Left renal pelvis (tissue), 4 donors: ENCODE results near the gene MIXL1. TPM values are rescaled to one million over a fixed set of nuclear protein-coding genes. Genes with fewer than 3 reads are reported as not detected.
"Not testable (repeated sequence)": the region's sequence is repeated elsewhere in the genome, so short reads cannot be mapped to it uniquely, and the experiment has no call there.

Experiments
- DNase-seq, 4 donors: peaks; one replicate each; pipeline ENCODE4 v3.0.0-alpha.2; 2013; ENCODE audit warnings: low read depth in 4 of 4, low spot score in 3 of 4
- polyA plus RNA-seq, 4 donors: library from polyadenylated mRNA; unstranded; fragments of 120-200 nt; gene quantifications; one replicate each; pipeline ENCODE4 v1.2.1, GENCODE V29; 2013; ENCODE audit not compliant: insufficient read length in 4 of 4

The MIXL1 gene
- polyA plus RNA-seq, 4 donors, result 0.22 to 0.47 (median 0.35) TPM

GRCh38 chr1:226272233-226272902 is 48.9 kb downstream of the MIXL1 start:
- DNase-seq, result not testable (repeated sequence)

DNA sequence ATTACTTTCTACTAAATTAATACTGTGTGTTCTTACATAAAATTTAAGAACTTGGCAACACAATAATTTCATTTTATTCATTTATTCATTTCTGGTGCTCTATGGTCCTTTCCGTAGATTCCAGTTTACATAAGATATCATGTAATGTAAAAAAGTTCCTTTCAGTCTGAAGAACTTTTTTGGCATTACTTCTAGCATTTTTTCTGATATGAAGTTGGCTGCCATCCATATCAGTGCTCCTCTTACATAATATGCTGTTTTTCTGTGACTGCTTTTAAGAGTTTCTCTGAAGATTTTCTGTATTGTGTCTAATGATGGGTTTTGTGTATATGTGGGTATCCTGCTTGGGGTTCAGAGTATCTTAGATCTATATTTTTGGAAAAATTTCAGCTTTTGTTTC is 50.7 kb downstream of the MIXL1 start:
- DNase-seq, result no peak

GRCh38 chr1:226276077-226276682 is 52.7 kb downstream of the MIXL1 start:
- no peak for DNase-seq

Other genes with a start within 250 kb of the MIXL1 start
- gene SDE2, start 224.3 kb upstream of the MIXL1 start, polyA plus RNA-seq, result 10 to 100 TPM; 20.0 to 26.8 (median 22.2) TPM
- 1,000 to 10,000 TPM; 1,093 to 1,770 (median 1,297) TPM for gene H3-3A, start 160.9 kb upstream of the MIXL1 start, polyA plus RNA-seq
- 10 to 100 TPM; 52.2 to 78.1 (median 59.8) TPM for gene ACBD3, start 36.9 kb upstream of the MIXL1 start, polyA plus RNA-seq
- gene LIN9, start 85.5 kb downstream of the MIXL1 start, polyA plus RNA-seq, result 10 to 100 TPM; 10.4 to 14.2 (median 11.1) TPM
- 100 to 1,000 TPM in 3 of 4 donors, 10 to 100 TPM in 1; 80.1 to 129 (median 127) TPM for gene PARP1, start 184.4 kb downstream of the MIXL1 start, polyA plus RNA-seq